ENCODE results near the gene PTTG1IP2.

DNA sequence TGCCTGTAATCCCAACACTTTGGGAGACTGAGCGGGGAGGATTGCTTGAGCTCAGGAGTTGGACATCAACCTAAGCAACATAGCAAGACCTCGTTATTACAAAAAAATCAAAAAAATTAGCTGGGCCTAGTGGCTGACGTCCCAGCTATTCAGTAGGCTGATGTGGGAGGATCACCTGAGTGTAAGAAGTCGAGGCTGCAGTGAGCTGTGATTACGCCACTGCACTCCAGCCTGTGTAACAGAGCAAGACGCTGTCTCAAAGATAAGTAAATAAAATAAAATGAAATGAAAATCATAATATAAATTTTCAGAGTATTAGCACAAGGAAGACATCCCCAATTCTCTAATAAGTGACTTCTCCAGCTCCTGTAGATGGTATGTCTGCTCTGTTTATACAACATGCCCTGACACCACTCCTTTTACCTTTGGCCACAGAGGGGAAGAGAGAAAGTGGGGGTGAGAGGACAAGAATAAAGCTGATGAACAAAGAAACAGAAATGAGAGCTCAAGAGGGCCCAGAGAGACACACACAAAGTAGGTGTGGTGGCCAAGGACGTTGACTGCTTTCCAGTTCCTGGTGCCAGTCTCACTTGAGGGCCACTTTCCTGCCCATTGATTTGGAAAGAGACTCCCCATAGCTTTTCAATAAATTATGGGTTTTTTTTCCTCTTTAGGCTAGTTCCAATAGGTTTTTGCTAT is 62.9 kb downstream of the PTTG1IP2 start:
- TF ChIP-seq, protein P1, sequence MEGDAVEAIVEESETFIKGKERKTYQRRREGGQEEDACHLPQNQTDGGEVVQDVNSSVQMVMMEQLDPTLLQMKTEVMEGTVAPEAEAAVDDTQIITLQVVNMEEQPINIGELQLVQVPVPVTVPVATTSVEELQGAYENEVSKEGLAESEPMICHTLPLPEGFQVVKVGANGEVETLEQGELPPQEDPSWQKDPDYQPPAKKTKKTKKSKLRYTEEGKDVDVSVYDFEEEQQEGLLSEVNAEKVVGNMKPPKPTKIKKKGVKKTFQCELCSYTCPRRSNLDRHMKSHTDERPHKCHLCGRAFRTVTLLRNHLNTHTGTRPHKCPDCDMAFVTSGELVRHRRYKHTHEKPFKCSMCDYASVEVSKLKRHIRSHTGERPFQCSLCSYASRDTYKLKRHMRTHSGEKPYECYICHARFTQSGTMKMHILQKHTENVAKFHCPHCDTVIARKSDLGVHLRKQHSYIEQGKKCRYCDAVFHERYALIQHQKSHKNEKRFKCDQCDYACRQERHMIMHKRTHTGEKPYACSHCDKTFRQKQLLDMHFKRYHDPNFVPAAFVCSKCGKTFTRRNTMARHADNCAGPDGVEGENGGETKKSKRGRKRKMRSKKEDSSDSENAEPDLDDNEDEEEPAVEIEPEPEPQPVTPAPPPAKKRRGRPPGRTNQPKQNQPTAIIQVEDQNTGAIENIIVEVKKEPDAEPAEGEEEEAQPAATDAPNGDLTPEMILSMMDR (IDR thresholded peaks at IDR 0.05; ENCODE audit: low read depth, low read length) = no peak
- no peak for TF ChIP-seq EZH2phosphoT487 (IDR thresholded peaks at IDR 0.05; ENCODE audit: low read depth)
